Suprapubic skin (tissue), 4 donors: ENCODE measurements around the gene ZBTB5.

Source experiments
- CTCF ChIP-seq, 2 donors: fragments of 200-600 bp in 1 of 2; fragments of 450-650 bp in 1 of 2; sonication (generic) in 1 of 2; IDR thresholded peaks; one replicate each; pipeline ENCODE4 v1.5.1; 2016 to 2019; ENCODE audit warnings: antibody characterized with exemption in 2 of 2, mild to moderate bottlenecking in 1 of 2, moderate library complexity in 1 of 2
- EP300 ChIP-seq: sonication (generic); formaldehyde crosslinking; IDR thresholded peaks from one replicate; pipeline ENCODE4 v1.6.1; 2017; ENCODE audit warnings: antibody characterized with exemption
- POLR2A ChIP-seq, 2 donors: fragments of 450-650 bp; IDR thresholded peaks; one replicate each; pipeline ENCODE4 v1.6.1; 2017; ENCODE audit warnings: antibody characterized with exemption in 2 of 2, mild to moderate bottlenecking in 2 of 2, moderate library complexity in 2 of 2
- POLR2AphosphoS5 ChIP-seq, 3 donors: sonication (generic); formaldehyde crosslinking; IDR thresholded peaks; one replicate each; pipeline ENCODE4 v1.6.1; 2017; ENCODE audit warnings: antibody characterized with exemption in 3 of 3

DNA sequence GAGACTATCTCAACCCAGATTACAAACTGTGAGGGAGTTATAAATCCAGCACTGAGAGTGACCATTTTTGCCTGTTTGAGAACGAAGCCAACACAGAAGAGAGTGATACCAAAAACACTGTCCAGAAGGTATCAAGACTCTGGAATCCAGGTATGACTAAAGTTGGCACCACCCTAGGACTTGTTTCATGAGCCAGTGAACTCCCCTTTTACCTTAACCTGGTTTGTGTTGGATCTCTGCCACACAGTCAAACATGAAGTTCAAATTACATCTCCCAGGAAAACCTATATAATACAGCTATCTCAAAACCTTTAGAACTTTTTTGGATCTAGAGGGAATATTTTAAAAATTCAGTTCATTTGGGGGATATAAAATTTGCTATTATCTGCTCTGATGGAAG is 11.4 kb downstream of the ZBTB5 start:
- TF ChIP-seq CTCF (IDR thresholded peaks at IDR 0.05) (no peak), EP300 (no peak), POLR2AphosphoS5 (IDR thresholded peaks at IDR 0.05) (no peak), POLR2A (IDR thresholded peaks at IDR 0.05) (no peak)
